Adipose tissue (tissue), 3 donors: ENCODE data around the gene ANKIB1. TPM values are rescaled to one million over a fixed set of nuclear protein-coding genes. Genes with fewer than 3 reads are reported as not detected.
"Not testable (repeated sequence)": the region's sequence is repeated elsewhere in the genome, so short reads cannot be mapped to it uniquely, and the experiment has no call there.

Experiments used
- H3K27ac ChIP-seq: one replicate; pipeline ENCODE4 v1.5.1; 2013; ENCODE audit warnings: low read depth, low read length
- WGBS, 3 donors: extraction: QIAGEN DNeasy Blood & Tissue Kit; methylation state at CpG; one replicate each; pipeline ENCODE4 v1.1.7; 2013; 5-methylcytosine and 5-hydroxymethylcytosine counted together
- polyA plus RNA-seq, 3 donors: library from polyadenylated mRNA; stranded (reverse); fragments of 200-250 nt; gene quantifications; one replicate each; pipeline ENCODE4 v1.2.3, GENCODE V29; 2013
- donor health status: healthy with polysubstance abuse.
- donor health status: Bipolar disorder and iron deficiency.
- donor health status: healthy.

ANKIB1 gene
- polyA plus RNA-seq, 3 donors = 7.5 to 19.2 (median 11.1) TPM

GRCh38 chr7:92303761-92304160 is 58.0 kb downstream of the ANKIB1 start:
- WGBS, 3 donors = 76 to 96% (median 95%) methylated on average over 2 of the region's 2 CpGs
- no peak overlapping the region for H3K27ac ChIP-seq

- WGBS, 3 donors = 94 to 98% (median 97%) methylated on average over 2 of the region's 2 CpGs
- H3K27ac ChIP-seq = no peak overlapping the region
Observed at GRCh38 chr7:92304406-92304893, 58.7 kb downstream of the ANKIB1 start.

- WGBS, 3 donors = 93 to 95% (median 95%) methylated on average over 2 of the region's 2 CpGs
Observed at GRCh38 chr7:92306153-92306552, 60.4 kb downstream of the ANKIB1 start.

GRCh38 chr7:92313055-92313454 is 67.3 kb downstream of the ANKIB1 start:
- H3K27ac ChIP-seq = no peak overlapping the region
- 90 to 96% (median 91%) methylated on average over 3 of the region's 3 CpGs for WGBS, 3 donors

More at GRCh38 chr7:92306153-92306552, 60.4 kb downstream of the ANKIB1 start:
- H3K27ac ChIP-seq = no peak overlapping the region

- H3K27ac ChIP-seq = no peak overlapping the region
- 66 to 87% (median 75%) methylated on average over 3 of the region's 3 CpGs for WGBS, 3 donors
Observed at GRCh38 chr7:92319243-92319642, 73.5 kb downstream of the ANKIB1 start.

GRCh38 chr7:92325173-92325572 is 79.4 kb downstream of the ANKIB1 start:
- 20 to 41% (median 24%) methylated on average over 1 of the region's 1 CpG for WGBS, 3 donors
- H3K27ac ChIP-seq = no peak overlapping the region

GRCh38 chr7:92325858-92326257 is 80.1 kb downstream of the ANKIB1 start:
- 69 to 86% (median 72%) methylated on average over 2 of the region's 2 CpGs for WGBS, 3 donors
- H3K27ac ChIP-seq = no peak overlapping the region

- no peak overlapping the region for H3K27ac ChIP-seq
- WGBS, 3 donors = 77 to 95% (median 93%) methylated on average over 4 of the region's 4 CpGs
Observed at GRCh38 chr7:92330835-92331438, 85.2 kb downstream of the ANKIB1 start.

- H3K27ac ChIP-seq = no peak overlapping the region
- WGBS, 3 donors = 96 to 98% (median 97%) methylated on average over 4 of the region's 4 CpGs
Observed at GRCh38 chr7:92331508-92331907, 85.7 kb downstream of the ANKIB1 start.

- H3K27ac ChIP-seq = no peak overlapping the region
- 86 to 93% (median 89%) methylated on average over 3 of the region's 3 CpGs for WGBS, 3 donors
Observed at GRCh38 chr7:92332782-92333181, 87.0 kb downstream of the ANKIB1 start.

GRCh38 chr7:92333866-92334265 is 88.1 kb downstream of the ANKIB1 start:
- no peak overlapping the region for H3K27ac ChIP-seq

GRCh38 chr7:92335574-92335973 is 89.8 kb downstream of the ANKIB1 start:
- no peak overlapping the region for H3K27ac ChIP-seq

GRCh38 chr7:92336662-92337340 is 91.0 kb downstream of the ANKIB1 start:
- no peak overlapping the region for H3K27ac ChIP-seq
- 38 to 83% (median 83%) methylated on average over 2 of the region's 2 CpGs for WGBS, 3 donors

- H3K27ac ChIP-seq = no peak overlapping the region
- WGBS, 3 donors = 95 to 100% (median 100%) methylated on average over 1 of the region's 1 CpG
Observed at GRCh38 chr7:92340016-92340415, 94.2 kb downstream of the ANKIB1 start.

GRCh38 chr7:92343714-92344113 is 97.9 kb downstream of the ANKIB1 start:
- H3K27ac ChIP-seq = no peak overlapping the region
- 95 to 100% (median 97%) methylated on average over 3 of the region's 3 CpGs for WGBS, 3 donors

GRCh38 chr7:92352009-92352408 is 106.2 kb downstream of the ANKIB1 start:
- H3K27ac ChIP-seq = no peak overlapping the region

- H3K27ac ChIP-seq = no peak overlapping the region
- WGBS, 3 donors = 84 to 100% (median 100%) methylated on average over 1 of the region's 1 CpG
Observed at GRCh38 chr7:92354214-92354613, 108.4 kb downstream of the ANKIB1 start.

GRCh38 chr7:92356406-92356805 is 110.6 kb downstream of the ANKIB1 start:
- no peak overlapping the region for H3K27ac ChIP-seq

GRCh38 chr7:92357260-92357659 is 111.5 kb downstream of the ANKIB1 start:
- WGBS, 3 donors = 96 to 99% (median 98%) methylated on average over 4 of the region's 4 CpGs
- H3K27ac ChIP-seq = no peak overlapping the region

- H3K27ac ChIP-seq = not testable (repeated sequence)
- WGBS, 3 donors = 91 to 100% (median 96%) methylated on average over 2 of the region's 2 CpGs
Observed at GRCh38 chr7:92359179-92359578, 113.4 kb downstream of the ANKIB1 start.
